Measurements from ENCODE around the gene TNS1.

GRCh38 chr2:217832115-217832514 is 170.7 kb downstream of the TNS1 start:
- TF ChIP-seq CTCF (IDR thresholded peaks at IDR 0.05; ENCODE audit: low read length) (no peak), EZH2 (optimal IDR thresholded peaks at IDR 0.05; ENCODE audit: low read depth, low read length) (no peak)

Data from MM.1S (cell line).